Lung (tissue), 12 donors: ENCODE results near the gene C8G. TPM values are rescaled to one million over a fixed set of nuclear protein-coding genes. Genes with fewer than 3 reads are reported as not detected.

Experiments
- ATAC-seq: fragments of 200-7000 bp; cut with Tn5 transposase; one replicate; pipeline ENCODE4 v1.9.1; 2020; ENCODE audit warnings: moderate number of reproducible peaks; ENCODE audit not compliant: insufficient read depth, low FRiP score
- DNase-seq, 3 donors: peaks; one replicate each; pipeline ENCODE4 v3.0.0-alpha.2; 2013 to 2017
- H3K27ac ChIP-seq, 2 donors: one replicate each; pipeline ENCODE4 v1.5.1; 2013; ENCODE audit warnings: mild to moderate bottlenecking in 2 of 2, moderate library complexity in 2 of 2, control low read depth in 1 of 2, inconsistent platforms in 1 of 2, low read depth in 1 of 2, low read length in 1 of 2
- H3K27me3 ChIP-seq, 3 donors: one replicate each; pipeline ENCODE4 v1.5.1; 2013; ENCODE audit warnings: low read length in 2 of 3; ENCODE audit not compliant: control insufficient read depth in 3 of 3, insufficient read depth in 3 of 3
- H3K36me3 ChIP-seq, 4 donors: one replicate each; pipeline ENCODE4 v1.5.1; 2013; ENCODE audit warnings: low read length in 4 of 4, mild to moderate bottlenecking in 1 of 4, moderate library complexity in 1 of 4; ENCODE audit not compliant: control insufficient read depth in 4 of 4, insufficient read depth in 4 of 4
- H3K4me1 ChIP-seq, 5 donors: one replicate each; pipeline ENCODE4 v1.5.1; 2013; ENCODE audit warnings: low read length in 5 of 5, mild to moderate bottlenecking in 2 of 5, moderate library complexity in 1 of 5; ENCODE audit not compliant: control insufficient read depth in 5 of 5, insufficient read depth in 5 of 5
- H3K4me3 ChIP-seq: one replicate; pipeline ENCODE4 v1.5.1; 2013; ENCODE audit warnings: mild to moderate bottlenecking, control low read depth, moderate library complexity
- H3K9ac ChIP-seq, 2 donors: one replicate each; pipeline ENCODE4 v1.5.1; 2013; ENCODE audit warnings: low read length in 2 of 2, control low read depth in 1 of 2; ENCODE audit not compliant: insufficient read depth in 1 of 2
- H3K9me3 ChIP-seq, 4 donors: one replicate each; pipeline ENCODE4 v1.5.1; 2013; ENCODE audit warnings: low read length in 3 of 4, mild to moderate bottlenecking in 1 of 4, moderate library complexity in 1 of 4; ENCODE audit not compliant: control insufficient read depth in 4 of 4, insufficient read depth in 3 of 4
- CTCF ChIP-seq: IDR thresholded peaks from 2 replicates; pipeline ENCODE4 v1.5.1; 2012; ENCODE audit warnings: mild to moderate bottlenecking; ENCODE audit errors: control extremely low read depth, extremely low read depth
- WGBS, 2 donors: extraction: QIAGEN DNeasy Blood & Tissue Kit; methylation state at CpG; one replicate each; pipeline ENCODE4 v1.1.7; 2013; 5-methylcytosine and 5-hydroxymethylcytosine counted together
- polyA plus RNA-seq, 2 donors: library from polyadenylated mRNA; stranded (reverse); fragments of 200-250 nt; gene quantifications; one replicate each; pipeline ENCODE4 v1.2.1, GENCODE V29; 2013
- total RNA-seq, 2 donors: library from RNA; depleted of rRNA in 1 of 2; stranded (reverse); fragments of >200 nt in 1 of 2; gene quantifications; one replicate each; pipeline ENCODE4 v1.2.1, GENCODE V29; 2014 to 2021
- donor health status: control.
- donor health status: control.
- donor health status: Bipolar disorder and iron deficiency.
- donor health status: healthy.
- donor health status: DM: yes; HTN: yes; CAD: no.

The C8G gene
- total and polyA plus RNA-seq, 4 donors, result 0.90 to 2.1 (median 1.4) TPM; not detected in 1

DNA sequence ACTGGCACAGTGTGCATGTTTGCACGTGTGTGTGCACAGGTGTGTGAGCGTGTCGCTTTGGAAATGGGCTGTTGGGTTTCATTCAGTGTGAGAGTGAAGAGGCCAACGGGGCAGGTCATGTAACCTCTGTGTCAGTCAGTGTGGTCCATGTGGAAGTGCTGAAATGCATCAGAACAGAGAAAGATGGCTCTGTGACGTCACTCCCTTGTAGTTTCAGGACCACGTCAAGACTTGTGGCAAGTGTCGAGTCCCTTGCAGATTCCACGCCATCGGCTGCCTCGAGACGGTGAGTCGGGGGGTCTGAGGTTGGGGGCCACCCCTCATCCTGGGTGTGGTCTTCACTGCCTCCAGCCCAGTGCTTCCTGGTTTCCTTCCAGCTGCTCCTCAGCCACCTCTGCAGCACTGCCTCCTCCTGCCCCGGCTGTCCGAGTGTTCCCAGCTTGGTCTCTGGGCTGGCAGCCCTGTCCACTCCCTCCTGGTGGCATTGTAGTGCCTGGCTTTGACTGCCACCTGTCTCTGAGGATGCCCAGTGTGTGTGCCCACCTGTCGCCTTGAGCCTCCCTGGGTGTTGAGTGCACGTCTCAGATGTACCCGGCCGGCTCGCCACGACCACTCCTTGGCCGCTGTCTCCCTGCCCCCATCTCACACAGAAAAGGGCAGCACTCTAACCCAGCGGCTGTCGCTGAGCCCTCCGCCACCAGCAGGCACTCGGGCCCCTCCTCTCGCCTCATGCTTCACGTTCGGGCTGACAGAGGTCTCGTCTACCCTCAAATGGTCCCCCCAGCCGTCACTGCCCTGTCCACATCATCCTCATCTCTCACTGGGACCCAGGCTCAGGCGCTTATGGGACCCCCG, 28.5 kb upstream of the C8G start:
- Histone ChIP-seq H3K4me3 (no peak overlapping the region), H3K9me3 (no peaks in the 10 kb centered on the region), H3K9ac (no peak overlapping the region), H3K4me1 (no peaks in the 10 kb centered on the region), H3K36me3 (peaks cover 7 to 44% (median 14%) of the 10 kb centered on the region in 4 donors), H3K27ac (no peak overlapping the region), H3K27me3 (no peaks in the 10 kb centered on the region)
- WGBS, 2 donors, result 92 to 94% methylated on average over 32 of the region's 32 CpGs
- no peak for ATAC-seq
- TF ChIP-seq CTCF, result no peak
- DNase-seq, result no peak

DNA sequence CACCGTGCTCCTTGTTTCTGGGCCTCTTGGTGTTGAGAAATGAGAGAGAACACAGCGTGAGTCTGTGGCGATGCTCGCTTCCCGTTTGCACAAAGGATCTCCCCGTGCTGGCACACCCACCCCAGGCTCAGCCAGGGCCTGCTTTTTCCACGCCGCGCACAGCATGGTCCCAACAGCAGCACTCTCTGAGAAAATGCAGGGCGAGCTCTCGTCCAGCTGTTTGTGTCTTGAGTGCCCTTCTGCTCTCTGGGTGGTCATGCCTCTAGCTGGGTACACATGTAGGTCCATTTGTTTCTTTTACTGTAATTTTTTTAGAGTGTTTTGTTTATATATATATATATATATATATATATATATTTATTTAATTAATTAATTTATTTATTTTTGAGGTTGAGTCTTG, 27.1 kb upstream of the C8G start:
- no peaks in the 10 kb centered on the region for H3K4me1 ChIP-seq
- no peak overlapping the region for H3K9ac ChIP-seq
- H3K36me3 ChIP-seq, result peaks cover 7 to 54% (median 16%) of the 10 kb centered on the region in 4 donors
- H3K27ac ChIP-seq, result no peak overlapping the region
- H3K9me3 ChIP-seq, result no peaks in the 10 kb centered on the region
- 65 to 80% methylated on average over 11 of the region's 11 CpGs for WGBS, 2 donors
- no peak for TF ChIP-seq CTCF
- ATAC-seq (no peak), DNase-seq (no peak)
- H3K4me3 ChIP-seq, result no peak overlapping the region
- no peaks in the 10 kb centered on the region for H3K27me3 ChIP-seq

GRCh38 chr9:136920069-136920468, 25.0 kb upstream of the C8G start:
- 97% methylated on average over 15 of the region's 15 CpGs for WGBS, 2 donors

More at GRCh38 chr9:136920069-136920468, 25.0 kb upstream of the C8G start:
- Histone ChIP-seq H3K36me3 (peaks cover 4 to 52% (median 18%) of the 10 kb centered on the region in 4 donors), H3K27ac (no peak overlapping the region), H3K4me1 (no peaks in the 10 kb centered on the region), H3K4me3 (no peak overlapping the region), H3K9ac (no peak overlapping the region), H3K27me3 (no peaks in the 10 kb centered on the region), H3K9me3 (no peaks in the 10 kb centered on the region)
- no peak for TF ChIP-seq CTCF
- ATAC-seq, result no peak
- DNase-seq, result no peak
